HFFc6 (cell line): ENCODE measurements around the gene CALY. TPM values are rescaled to one million over a fixed set of nuclear protein-coding genes. Genes with fewer than 3 reads are reported as not detected.

ENCODE experiments used
- DNase-seq: peaks from one replicate; pipeline ENCODE4 v3.0.0-alpha.2; 2018
- H3K27ac Mint-ChIP-seq: 2 replicates; pipeline ENCODE4 v1.8.0; 2020; ENCODE audit warnings: mild to moderate bottlenecking, mixed read lengths
- H3K27me3 Mint-ChIP-seq: 2 replicates; pipeline ENCODE4 v1.8.0; 2021; ENCODE audit warnings: mild to moderate bottlenecking, moderate library complexity, mixed read lengths; ENCODE audit not compliant: insufficient read depth
- H3K36me3 Mint-ChIP-seq: 2 replicates; pipeline ENCODE4 v1.8.0; 2021; ENCODE audit warnings: low read depth, mixed read lengths
- H3K4me1 Mint-ChIP-seq: 2 replicates; pipeline ENCODE4 v1.8.0; 2020; ENCODE audit warnings: low read depth, mixed read lengths
- H3K4me3 Mint-ChIP-seq: 2 replicates; pipeline ENCODE4 v1.8.0; 2020; ENCODE audit warnings: mild to moderate bottlenecking, moderate library complexity, mixed read lengths
- H3K9me3 Mint-ChIP-seq: 2 replicates; pipeline ENCODE4 v1.8.0; 2020; ENCODE audit warnings: mild to moderate bottlenecking, mixed read lengths
- total RNA-seq, 6 experiments: library from RNA; stranded (reverse); fragmentation: NEBNext Ultra II Directional; extraction: Animal tissue kit (Norgen Biotek cat#: 25700); gene quantifications; 2 replicates in 1 of 6; 3 replicates in 5 of 6; pipeline ENCODE4 v1.2.3, GENCODE V29; 2021
- TF ChIP-seq, protein P1 (sequence below): fragments of 200-600 bp; sonication (generic); IDR thresholded peaks from 2 replicates; pipeline ENCODE4 v1.5.0; 2021; ENCODE audit warnings: antibody characterized with exemption, mild to moderate bottlenecking

Gene CALY
- total RNA-seq, 6 experiments from 2014 or later = 0.31 TPM; not detected in 5

DNA sequence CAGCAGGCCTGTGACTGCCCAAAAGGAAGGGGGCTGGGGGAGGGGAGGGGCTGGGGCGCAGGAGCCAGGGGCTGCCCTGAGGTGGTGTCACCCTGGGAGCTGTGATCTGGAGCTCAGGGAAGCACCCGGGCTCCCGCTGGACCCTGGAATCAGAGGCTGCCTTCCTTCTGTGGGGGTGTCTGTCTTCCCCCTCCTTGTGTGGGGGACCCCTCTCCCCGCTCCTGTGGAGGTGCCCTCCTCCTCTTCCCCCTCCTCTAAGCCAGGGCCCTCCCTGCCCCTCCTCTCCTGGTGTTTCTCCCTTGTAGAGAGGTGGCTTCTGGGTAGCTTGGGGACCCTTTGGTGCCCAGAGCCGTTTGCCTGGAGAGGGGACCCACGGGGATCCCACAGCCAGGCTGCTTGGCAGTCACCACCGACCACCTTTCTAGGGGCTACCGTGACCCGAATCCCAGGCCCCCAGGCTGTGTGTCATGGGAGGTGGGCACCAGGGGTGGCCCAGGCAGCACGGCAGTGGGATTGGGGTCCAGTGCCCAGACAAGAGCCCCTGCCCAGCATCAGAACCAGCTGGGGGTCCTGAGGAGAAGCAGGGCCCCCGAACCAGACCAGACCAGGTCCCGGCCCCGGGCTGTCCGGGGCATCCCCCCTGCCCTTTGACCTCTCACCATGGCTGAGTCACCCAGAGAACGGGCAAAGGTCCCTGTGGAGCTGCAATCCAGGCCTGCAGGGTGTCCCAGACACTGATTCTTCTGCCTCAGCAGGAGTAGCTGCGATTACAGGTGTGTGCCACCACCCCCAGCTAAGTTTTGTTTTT, 11.2 kb upstream of the CALY start:
- TF ChIP-seq, protein P1, sequence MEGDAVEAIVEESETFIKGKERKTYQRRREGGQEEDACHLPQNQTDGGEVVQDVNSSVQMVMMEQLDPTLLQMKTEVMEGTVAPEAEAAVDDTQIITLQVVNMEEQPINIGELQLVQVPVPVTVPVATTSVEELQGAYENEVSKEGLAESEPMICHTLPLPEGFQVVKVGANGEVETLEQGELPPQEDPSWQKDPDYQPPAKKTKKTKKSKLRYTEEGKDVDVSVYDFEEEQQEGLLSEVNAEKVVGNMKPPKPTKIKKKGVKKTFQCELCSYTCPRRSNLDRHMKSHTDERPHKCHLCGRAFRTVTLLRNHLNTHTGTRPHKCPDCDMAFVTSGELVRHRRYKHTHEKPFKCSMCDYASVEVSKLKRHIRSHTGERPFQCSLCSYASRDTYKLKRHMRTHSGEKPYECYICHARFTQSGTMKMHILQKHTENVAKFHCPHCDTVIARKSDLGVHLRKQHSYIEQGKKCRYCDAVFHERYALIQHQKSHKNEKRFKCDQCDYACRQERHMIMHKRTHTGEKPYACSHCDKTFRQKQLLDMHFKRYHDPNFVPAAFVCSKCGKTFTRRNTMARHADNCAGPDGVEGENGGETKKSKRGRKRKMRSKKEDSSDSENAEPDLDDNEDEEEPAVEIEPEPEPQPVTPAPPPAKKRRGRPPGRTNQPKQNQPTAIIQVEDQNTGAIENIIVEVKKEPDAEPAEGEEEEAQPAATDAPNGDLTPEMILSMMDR = no peak
- H3K4me1 Mint-ChIP-seq = no peaks in the 10 kb centered on the region

DNA sequence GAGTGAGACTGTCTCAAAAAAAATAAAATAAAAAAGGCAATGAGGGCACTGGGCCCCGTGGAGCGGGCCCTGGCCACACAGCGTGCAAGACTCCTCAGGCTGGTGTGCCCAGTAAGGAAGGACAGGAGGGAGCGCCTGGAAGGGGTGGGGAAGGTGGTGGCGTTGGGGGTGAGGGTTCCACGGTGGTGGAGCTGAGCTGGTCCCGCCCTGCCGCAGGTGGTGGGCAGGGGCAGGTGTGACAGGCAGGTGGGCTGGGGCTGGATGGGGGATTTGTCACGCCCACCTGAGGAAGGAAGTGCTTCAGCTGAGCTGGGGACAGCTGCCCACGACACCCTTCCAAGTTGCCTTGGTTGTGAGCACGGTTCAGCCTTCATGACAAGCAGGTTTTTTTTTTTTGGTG, 9.7 kb upstream of the CALY start:
- Mint-ChIP-seq H3K9me3 (no peaks in the 10 kb centered on the region), H3K4me3 (no peak overlapping the region), H3K4me1 (no peaks in the 10 kb centered on the region), H3K36me3 (no peaks in the 10 kb centered on the region), H3K27me3 (peaks cover 14% of the 10 kb centered on the region), H3K27ac (no peak overlapping the region)
- TF ChIP-seq, protein P1 = no peak
- DNase-seq = no peak

More for the DNA sequence above, 11.2 kb upstream of the CALY start:
- H3K27ac Mint-ChIP-seq = no peak overlapping the region
- H3K27me3 Mint-ChIP-seq = peaks cover 14% of the 10 kb centered on the region
- DNase-seq = no peak
- H3K36me3 Mint-ChIP-seq = no peaks in the 10 kb centered on the region
- no peaks in the 10 kb centered on the region for H3K9me3 Mint-ChIP-seq
- H3K4me3 Mint-ChIP-seq = no peak overlapping the region

DNA sequence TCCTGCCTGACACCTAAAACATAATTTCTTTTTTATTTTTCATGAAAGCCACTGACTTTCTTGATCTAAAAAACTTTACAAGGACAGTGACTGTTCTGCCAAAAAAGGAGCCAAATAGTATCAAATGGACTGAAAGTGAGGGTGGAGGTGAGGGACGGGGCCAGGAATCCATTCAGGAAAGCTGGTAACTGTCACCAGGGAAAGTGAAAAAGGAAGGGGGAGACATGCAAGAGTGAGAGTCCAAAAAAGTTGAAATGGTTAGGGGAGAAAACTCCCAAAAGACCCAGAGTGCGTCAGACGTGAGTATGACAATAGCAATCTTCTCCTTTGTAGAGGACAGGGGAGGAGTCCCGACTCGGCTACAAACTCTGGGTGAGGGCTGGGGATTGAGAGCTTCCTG, 7.5 kb upstream of the CALY start:
- no peaks in the 10 kb centered on the region for H3K36me3 Mint-ChIP-seq
- no peak overlapping the region for H3K4me3 Mint-ChIP-seq
- TF ChIP-seq, protein P1 = no peak
- no peaks in the 10 kb centered on the region for H3K4me1 Mint-ChIP-seq
- no peaks in the 10 kb centered on the region for H3K9me3 Mint-ChIP-seq
- no peak overlapping the region for H3K27ac Mint-ChIP-seq
- peaks cover 25% of the 10 kb centered on the region for H3K27me3 Mint-ChIP-seq
- DNase-seq = no peak

DNA sequence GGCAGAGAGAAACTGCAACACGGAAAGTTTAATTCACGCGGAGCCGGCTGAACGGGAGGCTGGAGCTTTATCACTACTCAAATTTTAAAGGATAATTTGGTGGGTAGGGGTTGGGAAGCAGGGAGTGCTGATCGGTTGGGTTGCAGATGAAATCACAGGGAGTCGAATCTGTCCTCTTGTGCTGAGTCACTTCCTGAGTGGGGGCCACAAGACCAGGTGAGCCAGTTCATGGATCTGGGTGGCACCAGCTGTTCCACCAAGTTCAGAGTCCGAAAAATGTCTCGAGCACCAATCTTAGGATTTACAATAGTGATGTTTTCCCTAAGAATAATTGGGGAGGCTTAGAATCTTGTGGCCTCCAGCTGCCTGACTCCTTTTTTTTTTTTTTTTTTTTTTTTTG, 6.9 kb upstream of the CALY start:
- Mint-ChIP-seq H3K4me1 (no peaks in the 10 kb centered on the region), H3K27ac (no peak overlapping the region), H3K27me3 (peaks cover 23% of the 10 kb centered on the region), H3K9me3 (no peaks in the 10 kb centered on the region), H3K36me3 (no peaks in the 10 kb centered on the region), H3K4me3 (no peak overlapping the region)
- DNase-seq = no peak
- TF ChIP-seq, protein P1 = no peak

DNA sequence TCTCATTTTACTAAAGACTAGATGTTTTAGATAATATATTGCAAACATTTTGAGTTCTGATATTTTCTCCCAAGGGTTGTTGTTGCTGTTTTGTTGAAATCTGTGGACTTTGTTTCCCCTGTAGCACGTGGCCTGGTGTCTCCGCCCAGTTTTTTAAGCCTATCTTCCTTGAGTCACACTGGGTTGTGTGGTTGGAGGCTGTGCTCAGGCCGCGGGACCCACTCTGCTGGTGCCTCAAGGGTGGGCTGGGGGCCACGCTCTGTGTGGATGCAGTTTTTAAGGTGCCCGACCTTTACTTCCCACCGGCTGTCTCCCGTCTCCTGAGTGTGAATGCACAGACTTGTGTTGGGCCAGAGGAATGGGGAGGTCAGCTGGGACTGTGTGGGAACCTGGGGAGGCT, 6.2 kb upstream of the CALY start:
- DNase-seq = no peak
- Mint-ChIP-seq H3K9me3 (no peaks in the 10 kb centered on the region), H3K4me1 (no peaks in the 10 kb centered on the region), H3K27me3 (peaks cover 23% of the 10 kb centered on the region), H3K4me3 (no peak overlapping the region), H3K36me3 (no peaks in the 10 kb centered on the region), H3K27ac (no peak overlapping the region)
- TF ChIP-seq, protein P1 = no peak
